ENCODE data around the gene GDI2.

Gene GDI2

GRCh38 chr10:5800782-5801181 is 12.5 kb downstream of the GDI2 start:
- Histone ChIP-seq H2BK5ac (ENCODE audit: low read length) (no peak overlapping the region), H3K4me1 (ENCODE audit: control insufficient read depth, low read depth, low read length) (no peaks in the 10 kb centered on the region), H2AK5ac (ENCODE audit: low read length) (no peak overlapping the region), H3K27ac (ENCODE audit: low read depth, low read length) (no peak overlapping the region), H2BK120ac (ENCODE audit: low read depth, low read length) (no peak overlapping the region), H3K23ac (ENCODE audit: low read length) (no peak overlapping the region), H3K56ac (ENCODE audit: low read length) (no peak overlapping the region), H3K36me3 (ENCODE audit: control insufficient read depth, insufficient read depth, low read length) (peaks cover 2% of the 10 kb centered on the region), H3K4me2 (ENCODE audit: low read length) (no peak overlapping the region), H3K4me3 (ENCODE audit: low read length) (no peak overlapping the region), H3K27me3 (ENCODE audit: insufficient read depth, low read length, poor library complexity) (no peaks in the 10 kb centered on the region), H2BK15ac (replicated peaks; ENCODE audit: low read depth) (no peak overlapping the region), H4K8ac (ENCODE audit: low read depth, low read length) (no peak overlapping the region), H3K9ac (ENCODE audit: low read length) (no peak overlapping the region), H3K79me1 (ENCODE audit: low read length) (peaks cover 5% of the 10 kb centered on the region), H3K79me2 (ENCODE audit: control insufficient read depth, insufficient read depth, low read length) (peaks cover 54% of the 10 kb centered on the region), H3K18ac (ENCODE audit: low read length) (no peak overlapping the region), H3K4ac (ENCODE audit: low read depth, low read length) (no peak overlapping the region), H4K5ac (ENCODE audit: low read length) (no peak overlapping the region)
- no peak for DNase-seq
- WGBS (ENCODE audit: extremely low coverage, insufficient coverage, low lambda C conversion rate), result no CpG with 5 or more reads among the region's 3 CpGs

DNA sequence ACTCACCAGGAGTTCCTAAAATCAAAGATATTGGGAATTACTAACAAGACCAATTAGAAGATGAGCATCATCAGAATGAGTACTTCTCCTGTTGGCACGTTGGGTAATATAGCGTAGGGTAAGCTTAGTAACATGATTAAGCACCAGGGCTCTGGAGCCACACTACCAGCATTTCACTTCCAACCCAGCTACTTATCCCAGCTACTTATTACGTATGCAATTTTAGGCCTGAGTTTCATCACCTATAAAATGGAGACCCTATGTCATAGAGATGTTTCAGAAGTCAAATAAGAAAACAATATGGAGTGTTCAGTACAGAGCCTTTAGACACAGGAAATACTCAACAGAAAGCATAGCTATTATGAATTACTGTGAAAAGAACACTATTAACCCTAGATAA is 19.0 kb downstream of the GDI2 start:
- no peak overlapping the region for H2AK5ac ChIP-seq (ENCODE audit: low read length)
- peaks cover 12% of the 10 kb centered on the region for H3K79me2 ChIP-seq (ENCODE audit: control insufficient read depth, insufficient read depth, low read length)
- WGBS (ENCODE audit: extremely low coverage, insufficient coverage, low lambda C conversion rate), result no CpG with 5 or more reads among the region's 3 CpGs
- peaks cover 10% of the 10 kb centered on the region for H3K36me3 ChIP-seq (ENCODE audit: control insufficient read depth, insufficient read depth, low read length)
- H3K4me1 ChIP-seq (ENCODE audit: control insufficient read depth, low read depth, low read length), result no peaks in the 10 kb centered on the region
- no peak overlapping the region for H4K5ac ChIP-seq (ENCODE audit: low read length)
- no peak overlapping the region for H3K4ac ChIP-seq (ENCODE audit: low read depth, low read length)
- no peak overlapping the region for H3K9ac ChIP-seq (ENCODE audit: low read length)
- H3K23ac ChIP-seq (ENCODE audit: low read length), result no peak overlapping the region
- no peaks in the 10 kb centered on the region for H3K27me3 ChIP-seq (ENCODE audit: insufficient read depth, low read length, poor library complexity)
- no peak overlapping the region for H2BK15ac ChIP-seq (replicated peaks; ENCODE audit: low read depth)
- DNase-seq, result no peak
- peaks cover 6% of the 10 kb centered on the region for H3K79me1 ChIP-seq (ENCODE audit: low read length)
- H4K8ac ChIP-seq (ENCODE audit: low read depth, low read length), result no peak overlapping the region
- no peak overlapping the region for H3K4me2 ChIP-seq (ENCODE audit: low read length)
- H2BK5ac ChIP-seq (ENCODE audit: low read length), result no peak overlapping the region
- no peak overlapping the region for H2BK120ac ChIP-seq (ENCODE audit: low read depth, low read length)
- H3K18ac ChIP-seq (ENCODE audit: low read length), result no peak overlapping the region
- H3K56ac ChIP-seq (ENCODE audit: low read length), result no peak overlapping the region
- no peak overlapping the region for H3K4me3 ChIP-seq (ENCODE audit: low read length)
- H3K27ac ChIP-seq (ENCODE audit: low read depth, low read length), result no peak overlapping the region

GRCh38 chr10:5789626-5790025 is 23.6 kb downstream of the GDI2 start:
- Histone ChIP-seq H2BK120ac (ENCODE audit: low read depth, low read length) (no peak overlapping the region), H3K9ac (ENCODE audit: low read length) (no peak overlapping the region), H3K27ac (ENCODE audit: low read depth, low read length) (no peak overlapping the region), H3K56ac (ENCODE audit: low read length) (no peak overlapping the region), H3K23ac (ENCODE audit: low read length) (no peak overlapping the region), H4K5ac (ENCODE audit: low read length) (no peak overlapping the region), H2BK15ac (replicated peaks; ENCODE audit: low read depth) (no peak overlapping the region), H3K4me3 (ENCODE audit: low read length) (no peak overlapping the region), H3K36me3 (ENCODE audit: control insufficient read depth, insufficient read depth, low read length) (peaks cover 6% of the 10 kb centered on the region), H3K18ac (ENCODE audit: low read length) (no peak overlapping the region), H3K27me3 (ENCODE audit: insufficient read depth, low read length, poor library complexity) (no peaks in the 10 kb centered on the region), H2BK5ac (ENCODE audit: low read length) (no peak overlapping the region), H2AK5ac (ENCODE audit: low read length) (no peak overlapping the region), H3K79me2 (ENCODE audit: control insufficient read depth, insufficient read depth, low read length) (peaks cover 9% of the 10 kb centered on the region), H3K4me1 (ENCODE audit: control insufficient read depth, low read depth, low read length) (no peaks in the 10 kb centered on the region), H3K4ac (ENCODE audit: low read depth, low read length) (no peak overlapping the region), H3K4me2 (ENCODE audit: low read length) (no peak overlapping the region), H3K79me1 (ENCODE audit: low read length) (peaks cover 2% of the 10 kb centered on the region), H4K8ac (ENCODE audit: low read depth, low read length) (no peak overlapping the region)
- no CpG with 5 or more reads among the region's 2 CpGs for WGBS (ENCODE audit: extremely low coverage, insufficient coverage, low lambda C conversion rate)
- DNase-seq, result no peak

GRCh38 chr10:5788969-5789368 is 24.3 kb downstream of the GDI2 start:
- H2BK5ac ChIP-seq (ENCODE audit: low read length), result no peak overlapping the region
- no peak overlapping the region for H3K56ac ChIP-seq (ENCODE audit: low read length)
- no peak overlapping the region for H3K4ac ChIP-seq (ENCODE audit: low read depth, low read length)
- no peaks in the 10 kb centered on the region for H3K4me1 ChIP-seq (ENCODE audit: control insufficient read depth, low read depth, low read length)
- no peak overlapping the region for H3K4me2 ChIP-seq (ENCODE audit: low read length)
- WGBS (ENCODE audit: extremely low coverage, insufficient coverage, low lambda C conversion rate), result no CpG with 5 or more reads among the region's 5 CpGs
- no peaks in the 10 kb centered on the region for H3K27me3 ChIP-seq (ENCODE audit: insufficient read depth, low read length, poor library complexity)
- no peak overlapping the region for H2BK120ac ChIP-seq (ENCODE audit: low read depth, low read length)
- no peak overlapping the region for H3K9ac ChIP-seq (ENCODE audit: low read length)
- no peak overlapping the region for H4K8ac ChIP-seq (ENCODE audit: low read depth, low read length)
- H3K18ac ChIP-seq (ENCODE audit: low read length), result no peak overlapping the region
- H3K36me3 ChIP-seq (ENCODE audit: control insufficient read depth, insufficient read depth, low read length), result peaks cover 10% of the 10 kb centered on the region
- no peak overlapping the region for H2BK15ac ChIP-seq (replicated peaks; ENCODE audit: low read depth)
- H3K79me1 ChIP-seq (ENCODE audit: low read length), result peaks cover 2% of the 10 kb centered on the region
- H4K5ac ChIP-seq (ENCODE audit: low read length), result no peak overlapping the region
- no peak overlapping the region for H3K23ac ChIP-seq (ENCODE audit: low read length)
- no peak overlapping the region for H3K4me3 ChIP-seq (ENCODE audit: low read length)
- no peak overlapping the region for H3K27ac ChIP-seq (ENCODE audit: low read depth, low read length)
- no peak overlapping the region for H2AK5ac ChIP-seq (ENCODE audit: low read length)
- H3K79me2 ChIP-seq (ENCODE audit: control insufficient read depth, insufficient read depth, low read length), result peaks cover 5% of the 10 kb centered on the region
- no peak for DNase-seq

DNA sequence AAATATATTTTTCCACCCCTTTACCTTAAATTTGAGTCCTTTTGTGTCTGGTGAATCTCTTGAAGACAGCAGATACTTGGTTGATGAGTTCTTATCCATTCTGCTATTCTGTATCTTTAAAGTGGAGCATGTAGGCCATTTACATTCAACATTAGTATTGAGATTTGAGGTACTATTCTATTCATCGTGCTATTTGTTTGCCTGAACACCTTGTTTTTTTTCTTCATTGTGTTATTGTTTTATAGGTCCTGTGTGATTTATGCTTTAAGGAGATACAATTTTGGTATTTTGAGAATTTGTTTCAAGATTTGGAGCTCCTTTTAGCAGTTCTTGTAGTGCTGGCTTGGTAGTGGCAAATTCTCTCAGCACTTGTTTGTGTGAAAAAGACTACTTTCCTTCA is 29.9 kb downstream of the GDI2 start:
- Histone ChIP-seq H3K4me2 (ENCODE audit: low read length) (no peak overlapping the region), H3K36me3 (ENCODE audit: control insufficient read depth, insufficient read depth, low read length) (peaks cover 5% of the 10 kb centered on the region)
- WGBS (ENCODE audit: extremely low coverage, insufficient coverage, low lambda C conversion rate), result no CpG with 5 or more reads among the region's 1 CpG

GRCh38 chr10:5782174-5782573 is 31.1 kb downstream of the GDI2 start:
- no peaks in the 10 kb centered on the region for H3K79me1 ChIP-seq (ENCODE audit: low read length)
- H2BK15ac ChIP-seq (replicated peaks; ENCODE audit: low read depth), result no peak overlapping the region
- H2BK120ac ChIP-seq (ENCODE audit: low read depth, low read length), result no peak overlapping the region
- H2BK5ac ChIP-seq (ENCODE audit: low read length), result no peak overlapping the region
- no peak overlapping the region for H3K4me2 ChIP-seq (ENCODE audit: low read length)
- H4K8ac ChIP-seq (ENCODE audit: low read depth, low read length), result no peak overlapping the region
- H4K5ac ChIP-seq (ENCODE audit: low read length), result no peak overlapping the region
- H2AK5ac ChIP-seq (ENCODE audit: low read length), result no peak overlapping the region
- no peak overlapping the region for H3K9ac ChIP-seq (ENCODE audit: low read length)
- H3K36me3 ChIP-seq (ENCODE audit: control insufficient read depth, insufficient read depth, low read length), result peaks cover 5% of the 10 kb centered on the region
- H3K27me3 ChIP-seq (ENCODE audit: insufficient read depth, low read length, poor library complexity), result no peaks in the 10 kb centered on the region
- no peak overlapping the region for H3K23ac ChIP-seq (ENCODE audit: low read length)
- H3K27ac ChIP-seq (ENCODE audit: low read depth, low read length), result no peak overlapping the region
- peaks cover 27% of the 10 kb centered on the region for H3K79me2 ChIP-seq (ENCODE audit: control insufficient read depth, insufficient read depth, low read length)
- no peaks in the 10 kb centered on the region for H3K4me1 ChIP-seq (ENCODE audit: control insufficient read depth, low read depth, low read length)
- no peak overlapping the region for H3K4ac ChIP-seq (ENCODE audit: low read depth, low read length)
- H3K18ac ChIP-seq (ENCODE audit: low read length), result no peak overlapping the region
- no peak for DNase-seq
- H3K56ac ChIP-seq (ENCODE audit: low read length), result no peak overlapping the region
- no CpG with 5 or more reads among the region's 1 CpG for WGBS (ENCODE audit: extremely low coverage, insufficient coverage, low lambda C conversion rate)
- H3K4me3 ChIP-seq (ENCODE audit: low read length), result no peak overlapping the region

More for the DNA sequence above, 29.9 kb downstream of the GDI2 start:
- H3K79me1 ChIP-seq (ENCODE audit: low read length), result no peaks in the 10 kb centered on the region
- H2BK5ac ChIP-seq (ENCODE audit: low read length), result no peak overlapping the region
- no peak overlapping the region for H3K27ac ChIP-seq (ENCODE audit: low read depth, low read length)
- no peak overlapping the region for H2AK5ac ChIP-seq (ENCODE audit: low read length)
- H4K8ac ChIP-seq (ENCODE audit: low read depth, low read length), result no peak overlapping the region
- no peak overlapping the region for H3K4me3 ChIP-seq (ENCODE audit: low read length)
- no peak for DNase-seq
- no peak overlapping the region for H3K4ac ChIP-seq (ENCODE audit: low read depth, low read length)
- no peak overlapping the region for H3K56ac ChIP-seq (ENCODE audit: low read length)
- H3K27me3 ChIP-seq (ENCODE audit: insufficient read depth, low read length, poor library complexity), result no peaks in the 10 kb centered on the region
- H4K5ac ChIP-seq (ENCODE audit: low read length), result no peak overlapping the region
- no peaks in the 10 kb centered on the region for H3K4me1 ChIP-seq (ENCODE audit: control insufficient read depth, low read depth, low read length)
- no peak overlapping the region for H2BK120ac ChIP-seq (ENCODE audit: low read depth, low read length)
- no peak overlapping the region for H3K18ac ChIP-seq (ENCODE audit: low read length)
- H3K9ac ChIP-seq (ENCODE audit: low read length), result no peak overlapping the region
- H3K23ac ChIP-seq (ENCODE audit: low read length), result no peak overlapping the region
- H3K79me2 ChIP-seq (ENCODE audit: control insufficient read depth, insufficient read depth, low read length), result peaks cover 22% of the 10 kb centered on the region
- H2BK15ac ChIP-seq (replicated peaks; ENCODE audit: low read depth), result no peak overlapping the region

Data from mesendoderm (in vitro differentiated cells).